ENCODE measurements around the gene TPM3. TPM values are rescaled to one million over a fixed set of nuclear protein-coding genes. Genes with fewer than 3 reads are reported as not detected.

TPM3 gene
- total and polyA plus RNA-seq, 9 of the 15 experiments (the other 6 are each of a cell fraction or from before 2014, with no cell fraction given), result 202 to 604 (median 421) TPM

GRCh38 chr1:154157520-154158306 lies 34.2 kb downstream of the TPM3 start (continued):
- TF ChIP-seq E2F6 (IDR thresholded peaks at IDR 0.05; ENCODE audit: borderline replicate concordance in 1 of 2, extremely low read depth in 1 of 2, insufficient read depth in 1 of 2, insufficient read length in 1 of 2, low read depth in 1 of 2, low read length in 1 of 2, poor library complexity in 1 of 2, severe bottlenecking in 1 of 2), result no peak
- TF ChIP-seq ILK (tag; IDR thresholded peaks at IDR 0.05; ENCODE audit: borderline replicate concordance, low read depth), result no peak
- TF ChIP-seq NCOA6 (IDR thresholded peaks at IDR 0.05), result no peak; the same call in 1 of the 2 replicates
- no peak for TF ChIP-seq ZNF140 (CRISPR knock-in tag; IDR thresholded peaks at IDR 0.05)
- peak; percentile 38 for TF ChIP-seq BRD9 (IDR thresholded peaks at IDR 0.05; ENCODE audit: low read depth, partially characterized antibody)
- TF ChIP-seq, protein P1, sequence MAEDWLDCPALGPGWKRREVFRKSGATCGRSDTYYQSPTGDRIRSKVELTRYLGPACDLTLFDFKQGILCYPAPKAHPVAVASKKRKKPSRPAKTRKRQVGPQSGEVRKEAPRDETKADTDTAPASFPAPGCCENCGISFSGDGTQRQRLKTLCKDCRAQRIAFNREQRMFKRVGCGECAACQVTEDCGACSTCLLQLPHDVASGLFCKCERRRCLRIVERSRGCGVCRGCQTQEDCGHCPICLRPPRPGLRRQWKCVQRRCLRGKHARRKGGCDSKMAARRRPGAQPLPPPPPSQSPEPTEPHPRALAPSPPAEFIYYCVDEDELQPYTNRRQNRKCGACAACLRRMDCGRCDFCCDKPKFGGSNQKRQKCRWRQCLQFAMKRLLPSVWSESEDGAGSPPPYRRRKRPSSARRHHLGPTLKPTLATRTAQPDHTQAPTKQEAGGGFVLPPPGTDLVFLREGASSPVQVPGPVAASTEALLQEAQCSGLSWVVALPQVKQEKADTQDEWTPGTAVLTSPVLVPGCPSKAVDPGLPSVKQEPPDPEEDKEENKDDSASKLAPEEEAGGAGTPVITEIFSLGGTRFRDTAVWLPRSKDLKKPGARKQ (CRISPR knock-in tag; IDR thresholded peaks at IDR 0.05), result no peak
- no peak for TF ChIP-seq PPARD (CRISPR knock-in tag; IDR thresholded peaks at IDR 0.05)
- TF ChIP-seq OTX1 (CRISPR knock-in tag; IDR thresholded peaks at IDR 0.05), result peak; percentile 36; the same call in 1 of the 2 replicates
- TF ChIP-seq EHMT2 (IDR thresholded peaks at IDR 0.05), result peak; percentile 93
- TF ChIP-seq KDM5B (IDR thresholded peaks at IDR 0.05; ENCODE audit: insufficient replicate concordance, low read depth, low read length), result no peak
- TF ChIP-seq CCNT2 (IDR thresholded peaks at IDR 0.05; ENCODE audit: borderline replicate concordance, extremely low read depth, insufficient read length, low read depth, low read length), result peak; percentile 57
- peak; percentile 90 for TF ChIP-seq ELF1 (tag; IDR thresholded peaks at IDR 0.05)
- TF ChIP-seq ZNF282 (CRISPR knock-in tag; IDR thresholded peaks at IDR 0.05), result no peak
- TF ChIP-seq, protein P2, sequence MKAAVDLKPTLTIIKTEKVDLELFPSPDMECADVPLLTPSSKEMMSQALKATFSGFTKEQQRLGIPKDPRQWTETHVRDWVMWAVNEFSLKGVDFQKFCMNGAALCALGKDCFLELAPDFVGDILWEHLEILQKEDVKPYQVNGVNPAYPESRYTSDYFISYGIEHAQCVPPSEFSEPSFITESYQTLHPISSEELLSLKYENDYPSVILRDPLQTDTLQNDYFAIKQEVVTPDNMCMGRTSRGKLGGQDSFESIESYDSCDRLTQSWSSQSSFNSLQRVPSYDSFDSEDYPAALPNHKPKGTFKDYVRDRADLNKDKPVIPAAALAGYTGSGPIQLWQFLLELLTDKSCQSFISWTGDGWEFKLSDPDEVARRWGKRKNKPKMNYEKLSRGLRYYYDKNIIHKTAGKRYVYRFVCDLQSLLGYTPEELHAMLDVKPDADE (conservative IDR thresholded peaks at IDR 0.05; ENCODE audit: control insufficient read depth, low read depth, low read length), result peak; percentile 57; the same call in 1 of the 2 replicates
- TF ChIP-seq BDP1 (IDR thresholded peaks at IDR 0.05; ENCODE audit: insufficient read depth, insufficient read length), result no peak
- TF ChIP-seq TFAP4 (CRISPR knock-in tag; IDR thresholded peaks at IDR 0.05; ENCODE audit: borderline replicate concordance), result peak; percentile 86
- TF ChIP-seq SLC30A9 (CRISPR knock-in tag; IDR thresholded peaks at IDR 0.05), result no peak
- peak; percentile 76; the same call in 1 of the 2 replicates for TF ChIP-seq MYC (IDR thresholded peaks at IDR 0.05; ENCODE audit: low read depth, low read length)
- TF ChIP-seq MYC (CRISPR knock-in tag; IDR thresholded peaks at IDR 0.05; ENCODE audit: borderline replicate concordance, low read depth), result no peak
- peak; percentile 49 for TF ChIP-seq ZFP36 (IDR thresholded peaks at IDR 0.05; ENCODE audit: low read depth, low read length, partially characterized antibody)
- TF ChIP-seq FOXJ2 (tag; IDR thresholded peaks at IDR 0.05), result no peak
- TF ChIP-seq NFATC3 (IDR thresholded peaks at IDR 0.05), result no peak; the same call in 1 of the 2 replicates
- TF ChIP-seq TRIM28 (IDR thresholded peaks at IDR 0.05), result peak; percentile 84; the same call in 1 of the 2 replicates

Data from K562 (cell line).